HL-60 (cell line): Measurements from ENCODE around the gene MBD3.

ENCODE experiments used
- CTCF ChIP-seq: IDR thresholded peaks from one replicate; pipeline ENCODE4 v1.5.1; 2011; ENCODE audit warnings: low read length, control low read depth, inconsistent platforms; ENCODE audit not compliant: insufficient read depth
- GABPA ChIP-seq: IDR thresholded peaks from 2 replicates; pipeline ENCODE4 v1.6.1; 2012; ENCODE audit warnings: low read depth
- POLR2AphosphoS5 ChIP-seq: IDR thresholded peaks from 2 replicates; pipeline ENCODE4 v1.6.1; 2012; ENCODE audit warnings: low read depth
- REST ChIP-seq: IDR thresholded peaks from 2 replicates; pipeline ENCODE4 v1.6.1; 2012; ENCODE audit warnings: low read depth; ENCODE audit not compliant: insufficient replicate concordance
- SPI1 ChIP-seq: IDR thresholded peaks from 2 replicates; pipeline ENCODE4 v1.6.1; 2012; ENCODE audit warnings: low read depth, mild to moderate bottlenecking, borderline replicate concordance

- TF ChIP-seq CTCF (no peak), POLR2AphosphoS5 (no peak), REST (no peak), GABPA (no peak), SPI1 (no peak)
These were observed 36.7 kb upstream of the MBD3 start for GRCh38 chr19:1629256-1629808.
